HCT116 (cell line): ENCODE measurements around the gene TCF12. TPM values are rescaled to one million over a fixed set of nuclear protein-coding genes. Genes with fewer than 3 reads are reported as not detected.

Experiments
- ATAC-seq: fragments of 200-7000 bp; cut with Tn5 transposase; 2 replicates; pipeline ENCODE4 v1.9.1; 2020; ENCODE audit warnings: mild to moderate bottlenecking, moderate library complexity
- BruUV-seq: library from RNA; stranded (reverse); fragments of 400-500 nt; replicated peaks from 2 replicates; lab custom pipeline; 2021; lab: Mats Ljungman, UMichigan
- CTCF ChIA-PET: fragments of 300-600 bp; sonication (Branson Sonifier 250); formaldehyde crosslinking; loops from one replicate; lab custom pipeline; 2021; ENCODE audit warnings: antibody characterized with exemption; lab: Charles Lee
- POLR2A ChIA-PET: fragments of 300-600, 350-600 bp; sonication (Branson Sonifier 250); formaldehyde crosslinking; loops from one replicate; lab custom pipeline; 2021; ENCODE audit warnings: antibody characterized with exemption; lab: Charles Lee
- RAD21 ChIA-PET, 2 experiments: fragments of 300-600 bp; sonication (Branson Sonifier 250); formaldehyde crosslinking; loops; one replicate each; lab custom pipeline; 2023; ENCODE audit warnings: low total read pairs in 2 of 2; ENCODE audit not compliant: uncharacterized antibody in 2 of 2, unreplicated experiment in 2 of 2, low non-redundant PET in 1 of 2; lab: Charles Lee
- DNase-seq: peaks from one replicate; pipeline ENCODE4 v3.0.0-alpha.2; 2010; ENCODE audit warnings: low read depth, low spot score
- H2AFZ ChIP-seq: fragments of 200-600 bp; shearing (Covaris generic), sonication (generic); 2 replicates; pipeline ENCODE4 v1.6.1; 2017; ENCODE audit warnings: low read depth, mixed run types, mixed read lengths, antibody characterized with exemption, low read length; ENCODE audit not compliant: poor library complexity, severe bottlenecking
- H3K27ac ChIP-seq: 2 replicates; pipeline ENCODE4 v1.5.1; 2012; ENCODE audit warnings: low read depth, low read length
- H3K27me3 ChIP-seq: fragments of 200-600 bp; sonication (generic); 2 replicates; pipeline ENCODE4 v1.6.1; 2016; ENCODE audit warnings: mixed run types, low read length, mixed read lengths; ENCODE audit not compliant: insufficient read depth
- H3K36me3 ChIP-seq, 2 experiments: fragments of 200-500 bp in 1 of 2; fragments of 200-600 bp in 1 of 2; sonication (Bioruptor generic) in 1 of 2; sonication (generic) in 1 of 2; 2 replicates each; pipeline versions ENCODE4 v1.5.1 to v1.6.1; 2014 to 2016; ENCODE audit warnings: low read length in 2 of 2, inconsistent platforms in 1 of 2, mixed read lengths in 1 of 2, mixed run types in 1 of 2; ENCODE audit not compliant: insufficient read depth in 2 of 2, control insufficient read depth in 1 of 2
- H3K4me1 ChIP-seq, 2 experiments: fragments of 200-600 bp in 1 of 2; sonication (generic) in 1 of 2; 2 replicates each; pipeline versions ENCODE4 v1.5.1 to v1.6.1; 2012 to 2017; ENCODE audit warnings: low read length in 2 of 2, inconsistent platforms in 1 of 2, mild to moderate bottlenecking in 1 of 2, mixed read lengths in 1 of 2, mixed run types in 1 of 2, moderate library complexity in 1 of 2; ENCODE audit not compliant: insufficient read depth in 2 of 2, control insufficient read depth in 1 of 2
- H3K4me2 ChIP-seq: fragments of 200-600 bp; sonication (generic); 2 replicates; pipeline ENCODE4 v1.6.1; 2017; ENCODE audit warnings: mixed run types, low read length, mixed read lengths
- H3K4me3 ChIP-seq, 2 experiments: fragments of 200-600 bp in 1 of 2; sonication (generic) in 1 of 2; replicated peaks in 1 of 2; 2 replicates each; pipeline ENCODE4 v1.5.1; 2011 to 2016; ENCODE audit warnings: low read length in 2 of 2, control low read depth in 1 of 2, low read depth in 1 of 2, mild to moderate bottlenecking in 1 of 2, mixed read lengths in 1 of 2, mixed run types in 1 of 2
- H3K79me2 ChIP-seq: fragments of 200-600 bp; sonication (generic); 2 replicates; pipeline ENCODE4 v1.6.1; 2017; ENCODE audit warnings: mild to moderate bottlenecking, mixed run types, low read length, moderate library complexity, mixed read lengths; ENCODE audit not compliant: insufficient read depth
- H3K9ac ChIP-seq: fragments of 200-600 bp; sonication (generic); 2 replicates; pipeline ENCODE4 v1.6.1; 2016; ENCODE audit warnings: low read length, mixed read lengths
- H3K9me2 ChIP-seq: fragments of 200-600 bp; sonication (generic), shearing (Covaris generic); 2 replicates; pipeline ENCODE4 v1.6.1; 2017; ENCODE audit warnings: mixed run types, mild to moderate bottlenecking, moderate library complexity; ENCODE audit not compliant: insufficient read depth
- H3K9me3 ChIP-seq, 2 experiments: fragments of 200-500 bp in 1 of 2; fragments of 200-600 bp in 1 of 2; sonication (Bioruptor generic) in 1 of 2; sonication (generic) in 1 of 2; 2 replicates each; pipeline ENCODE4 v1.6.1; 2014 to 2017; ENCODE audit warnings: low read length in 2 of 2, mixed read lengths in 2 of 2, inconsistent platforms in 1 of 2, low read depth in 1 of 2, mild to moderate bottlenecking in 1 of 2, mixed run types in 1 of 2, moderate library complexity in 1 of 2; ENCODE audit not compliant: control insufficient read depth in 1 of 2, insufficient read depth in 1 of 2
- H4K20me1 ChIP-seq: fragments of 200-600 bp; sonication (generic), shearing (Covaris generic); 2 replicates; pipeline ENCODE4 v1.6.1; 2017; ENCODE audit warnings: mixed run types, mild to moderate bottlenecking, moderate library complexity; ENCODE audit not compliant: insufficient read depth
- CEBPB ChIP-seq: IDR thresholded peaks from 2 replicates; pipeline ENCODE4 v1.6.1; 2012; ENCODE audit warnings: low read depth
- EGR1 ChIP-seq: IDR thresholded peaks from 2 replicates; pipeline ENCODE4 v1.6.1; 2012; ENCODE audit warnings: low read depth
- ELF1 ChIP-seq: IDR thresholded peaks from 2 replicates; pipeline ENCODE4 v1.6.1; 2012; ENCODE audit warnings: low read depth, borderline replicate concordance
- EZH2 ChIP-seq: fragments of 200-600 bp; sonication (generic); IDR thresholded peaks from 2 replicates; pipeline ENCODE4 v1.6.1; 2017; ENCODE audit warnings: antibody characterized with exemption, mixed run types
- EZH2phosphoT487 ChIP-seq: fragments of 200-600 bp; IDR thresholded peaks from 2 replicates; pipeline ENCODE4 v1.6.1; 2018; ENCODE audit warnings: antibody characterized with exemption, borderline replicate concordance
- FOSL1 ChIP-seq: IDR thresholded peaks from 2 replicates; pipeline ENCODE4 v1.6.1; 2012; ENCODE audit warnings: low read depth
- JUND ChIP-seq: IDR thresholded peaks from 2 replicates; pipeline ENCODE4 v1.6.1; 2012
- POLR2A ChIP-seq: IDR thresholded peaks from 2 replicates; pipeline ENCODE4 v1.7.0; 2011; ENCODE audit warnings: borderline replicate concordance; ENCODE audit not compliant: insufficient read depth, insufficient read length; ENCODE audit errors: extremely low read depth
- RAD21 ChIP-seq: IDR thresholded peaks from 2 replicates; pipeline ENCODE4 v1.6.1; 2012; ENCODE audit warnings: low read depth, mild to moderate bottlenecking
- SIN3A ChIP-seq: IDR thresholded peaks from 2 replicates; pipeline ENCODE4 v1.6.1; 2012; ENCODE audit warnings: low read depth
- SRF ChIP-seq: IDR thresholded peaks from 2 replicates; pipeline ENCODE4 v1.6.1; 2012; ENCODE audit warnings: low read depth
- TCF7L2 ChIP-seq: IDR thresholded peaks from 2 replicates; pipeline ENCODE4 v1.7.0; 2011; ENCODE audit warnings: borderline replicate concordance, inconsistent platforms; ENCODE audit not compliant: insufficient read depth, insufficient read length; ENCODE audit errors: extremely low read depth
- YY1 ChIP-seq: IDR thresholded peaks from 2 replicates; pipeline ENCODE4 v1.6.1; 2011; ENCODE audit warnings: low read length, low read depth, moderate library complexity, mild to moderate bottlenecking; ENCODE audit not compliant: insufficient replicate concordance; ENCODE audit errors: extremely low read depth
- ZBTB33 ChIP-seq: IDR thresholded peaks from 2 replicates; pipeline ENCODE4 v1.6.1; 2011; ENCODE audit warnings: mild to moderate bottlenecking, low read length, moderate library complexity; ENCODE audit not compliant: insufficient replicate concordance; ENCODE audit errors: extremely low read depth
- ZFX ChIP-seq: fragments of 450-650 bp; IDR thresholded peaks from 2 replicates; pipeline ENCODE4 v1.6.1; 2017
- ZNF274 ChIP-seq: fragments of 200-500 bp; sonication (Bioruptor generic); IDR thresholded peaks from 2 replicates; pipeline ENCODE4 v1.6.1; 2014; ENCODE audit warnings: mild to moderate bottlenecking, low read depth, low read length, inconsistent platforms
- intact Hi-C: fragments of 100-400 bp; cut with micrococcal nuclease; formaldehyde crosslinking; loops from 2 replicates; pipeline ENCODE4 v1.10.0; 2022
- total RNA-seq: library from RNA; stranded (reverse); gene quantifications from one replicate; pipeline ENCODE4 v1.2.1, GENCODE V29; 2021; ENCODE audit not compliant: unreplicated experiment
- TF ChIP-seq, protein P1 (sequence below): IDR thresholded peaks from 2 replicates; pipeline ENCODE4 v1.6.1; 2012
- TF ChIP-seq, protein P2 (sequence below): IDR thresholded peaks from 2 replicates; pipeline ENCODE4 v1.6.1; 2012; ENCODE audit warnings: low read depth
- TF ChIP-seq, protein P3 (sequence below): IDR thresholded peaks from 2 replicates; pipeline ENCODE4 v1.6.1; 2012
- TF ChIP-seq, protein P4 (sequence below), 3 experiments: fragments of 200-600 bp in 1 of 3; sonication (generic) in 1 of 3; IDR thresholded peaks in 2 of 3; conservative IDR thresholded peaks in 1 of 3; 2 replicates each; pipeline ENCODE4 v1.5.1; 2012 to 2017; ENCODE audit warnings: low read depth in 2 of 3, low read length in 2 of 3, antibody characterized with exemption in 1 of 3, borderline replicate concordance in 1 of 3, control low read depth in 1 of 3, mild to moderate bottlenecking in 1 of 3, mixed read lengths in 1 of 3, mixed run types in 1 of 3, moderate library complexity in 1 of 3; ENCODE audit not compliant: insufficient read depth in 1 of 3

The TCF12 gene
- total RNA-seq, 1 experiment from 2014 or later = 71.6 TPM

- no peak for DNase-seq
- H2AFZ ChIP-seq = no peak overlapping the region
- no peak overlapping the region for H3K27ac ChIP-seq
- no peak overlapping the region for H3K9ac ChIP-seq
- intact Hi-C loops = no loop called here
- BruUV-seq = no TSS peak
- H3K4me3 ChIP-seq = no peak overlapping the region
- no peak for TF ChIP-seq ZNF274
- no peak for TF ChIP-seq RAD21
- no peak for TF ChIP-seq YY1
- no peak for TF ChIP-seq EZH2
- TF ChIP-seq POLR2A = no peak
- TF ChIP-seq SRF = no peak
- no peak for TF ChIP-seq EZH2phosphoT487
- TF ChIP-seq JUND = no peak
- TF ChIP-seq FOSL1 = no peak
- no peak for TF ChIP-seq TCF7L2
- TF ChIP-seq, protein P1, sequence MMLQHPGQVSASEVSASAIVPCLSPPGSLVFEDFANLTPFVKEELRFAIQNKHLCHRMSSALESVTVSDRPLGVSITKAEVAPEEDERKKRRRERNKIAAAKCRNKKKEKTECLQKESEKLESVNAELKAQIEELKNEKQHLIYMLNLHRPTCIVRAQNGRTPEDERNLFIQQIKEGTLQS = no peak
- no peak for TF ChIP-seq SIN3A
- TF ChIP-seq ELF1 = no peak
- TF ChIP-seq ZFX = no peak
- TF ChIP-seq CEBPB = no peak
- TF ChIP-seq, protein P2, sequence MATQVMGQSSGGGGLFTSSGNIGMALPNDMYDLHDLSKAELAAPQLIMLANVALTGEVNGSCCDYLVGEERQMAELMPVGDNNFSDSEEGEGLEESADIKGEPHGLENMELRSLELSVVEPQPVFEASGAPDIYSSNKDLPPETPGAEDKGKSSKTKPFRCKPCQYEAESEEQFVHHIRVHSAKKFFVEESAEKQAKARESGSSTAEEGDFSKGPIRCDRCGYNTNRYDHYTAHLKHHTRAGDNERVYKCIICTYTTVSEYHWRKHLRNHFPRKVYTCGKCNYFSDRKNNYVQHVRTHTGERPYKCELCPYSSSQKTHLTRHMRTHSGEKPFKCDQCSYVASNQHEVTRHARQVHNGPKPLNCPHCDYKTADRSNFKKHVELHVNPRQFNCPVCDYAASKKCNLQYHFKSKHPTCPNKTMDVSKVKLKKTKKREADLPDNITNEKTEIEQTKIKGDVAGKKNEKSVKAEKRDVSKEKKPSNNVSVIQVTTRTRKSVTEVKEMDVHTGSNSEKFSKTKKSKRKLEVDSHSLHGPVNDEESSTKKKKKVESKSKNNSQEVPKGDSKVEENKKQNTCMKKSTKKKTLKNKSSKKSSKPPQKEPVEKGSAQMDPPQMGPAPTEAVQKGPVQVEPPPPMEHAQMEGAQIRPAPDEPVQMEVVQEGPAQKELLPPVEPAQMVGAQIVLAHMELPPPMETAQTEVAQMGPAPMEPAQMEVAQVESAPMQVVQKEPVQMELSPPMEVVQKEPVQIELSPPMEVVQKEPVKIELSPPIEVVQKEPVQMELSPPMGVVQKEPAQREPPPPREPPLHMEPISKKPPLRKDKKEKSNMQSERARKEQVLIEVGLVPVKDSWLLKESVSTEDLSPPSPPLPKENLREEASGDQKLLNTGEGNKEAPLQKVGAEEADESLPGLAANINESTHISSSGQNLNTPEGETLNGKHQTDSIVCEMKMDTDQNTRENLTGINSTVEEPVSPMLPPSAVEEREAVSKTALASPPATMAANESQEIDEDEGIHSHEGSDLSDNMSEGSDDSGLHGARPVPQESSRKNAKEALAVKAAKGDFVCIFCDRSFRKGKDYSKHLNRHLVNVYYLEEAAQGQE = no peak
- TF ChIP-seq, protein P3, sequence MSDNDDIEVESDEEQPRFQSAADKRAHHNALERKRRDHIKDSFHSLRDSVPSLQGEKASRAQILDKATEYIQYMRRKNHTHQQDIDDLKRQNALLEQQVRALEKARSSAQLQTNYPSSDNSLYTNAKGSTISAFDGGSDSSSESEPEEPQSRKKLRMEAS = no peak
- TF ChIP-seq, protein P4, sequence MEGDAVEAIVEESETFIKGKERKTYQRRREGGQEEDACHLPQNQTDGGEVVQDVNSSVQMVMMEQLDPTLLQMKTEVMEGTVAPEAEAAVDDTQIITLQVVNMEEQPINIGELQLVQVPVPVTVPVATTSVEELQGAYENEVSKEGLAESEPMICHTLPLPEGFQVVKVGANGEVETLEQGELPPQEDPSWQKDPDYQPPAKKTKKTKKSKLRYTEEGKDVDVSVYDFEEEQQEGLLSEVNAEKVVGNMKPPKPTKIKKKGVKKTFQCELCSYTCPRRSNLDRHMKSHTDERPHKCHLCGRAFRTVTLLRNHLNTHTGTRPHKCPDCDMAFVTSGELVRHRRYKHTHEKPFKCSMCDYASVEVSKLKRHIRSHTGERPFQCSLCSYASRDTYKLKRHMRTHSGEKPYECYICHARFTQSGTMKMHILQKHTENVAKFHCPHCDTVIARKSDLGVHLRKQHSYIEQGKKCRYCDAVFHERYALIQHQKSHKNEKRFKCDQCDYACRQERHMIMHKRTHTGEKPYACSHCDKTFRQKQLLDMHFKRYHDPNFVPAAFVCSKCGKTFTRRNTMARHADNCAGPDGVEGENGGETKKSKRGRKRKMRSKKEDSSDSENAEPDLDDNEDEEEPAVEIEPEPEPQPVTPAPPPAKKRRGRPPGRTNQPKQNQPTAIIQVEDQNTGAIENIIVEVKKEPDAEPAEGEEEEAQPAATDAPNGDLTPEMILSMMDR (IDR thresholded peaks at IDR 0.05 in 2 of 3, conservative IDR thresholded peaks at IDR 0.05 in 1 of 3; ENCODE audit: borderline replicate concordance in 1 of 3, insufficient read depth in 1 of 3, low read depth in 2 of 3, low read length in 2 of 3) = no peak
- no peak for TF ChIP-seq ZBTB33
- no peak for TF ChIP-seq EGR1
- no peaks in the 10 kb centered on the region for H3K9me2 ChIP-seq
- H3K4me1 ChIP-seq = no peaks in the 10 kb centered on the region
- ChIA-PET RAD21 (no interaction called here), CTCF (no interaction called here), POLR2A (no interaction called here)
- ATAC-seq = no peak
- no peaks in the 10 kb centered on the region for H3K79me2 ChIP-seq
- no peaks in the 10 kb centered on the region for H3K27me3 ChIP-seq
- H3K36me3 ChIP-seq = no peaks in the 10 kb centered on the region; a peak in 2 of 4 replicates
- H4K20me1 ChIP-seq = no peaks in the 10 kb centered on the region
- H3K9me3 ChIP-seq = no peaks in the 10 kb centered on the region
- H3K4me2 ChIP-seq = no peak overlapping the region
Observed at GRCh38 chr15:57253500-57253899, 335.1 kb downstream of the TCF12 start.
